H1 (cell line): ENCODE data around the gene TPO. TPM values are rescaled to one million over a fixed set of nuclear protein-coding genes. Genes with fewer than 3 reads are reported as not detected.

Experiments used
- CTCF ChIA-PET: fragments of 300-600 bp; sonication (Branson Sonifier 250); formaldehyde crosslinking; loops from one replicate; lab custom pipeline; 2021; ENCODE audit not compliant: partially characterized antibody; lab: Charles Lee
- POLR2A ChIA-PET: fragments of 300-600 bp; sonication (Branson Sonifier 250); formaldehyde crosslinking; loops from one replicate; lab custom pipeline; 2021; ENCODE audit warnings: inconsistent platforms; ENCODE audit not compliant: partially characterized antibody; lab: Charles Lee
- DNase-seq, 2 experiments: peaks; one replicate each; pipeline versions ENCODE4 v3.0.0 to v3.0.0-alpha.2; 2010 to 2022; ENCODE audit warnings: low spot score in 2 of 2, low read depth in 1 of 2, mixed read lengths in 1 of 2
- FAIRE-seq: peaks from 2 replicates; lab custom pipeline; 2011; peaks lifted over from hg19 to GRCh38; lab: Jason Lieb, UNC
- H2AFZ ChIP-seq: 2 replicates; pipeline ENCODE4 v1.8.1; 2012; ENCODE audit warnings: low read length, inconsistent platforms
- H2AK5ac ChIP-seq: 2 replicates; pipeline ENCODE4 v1.6.1; 2013; ENCODE audit warnings: low read depth, low read length
- H2BK120ac ChIP-seq: replicated peaks from 2 replicates; pipeline ENCODE3; 2013; ENCODE audit warnings: low read depth, low read length, inconsistent platforms
- H2BK12ac ChIP-seq: 2 replicates; pipeline ENCODE4 v1.6.1; 2013; ENCODE audit warnings: low read depth, low read length
- H2BK15ac ChIP-seq: 2 replicates; pipeline ENCODE4 v1.6.1; 2013; ENCODE audit warnings: low read length
- H2BK20ac ChIP-seq: 2 replicates; pipeline ENCODE4 v1.6.1; 2013; ENCODE audit warnings: low read length
- H2BK5ac ChIP-seq: 2 replicates; pipeline ENCODE4 v1.6.1; 2013; ENCODE audit warnings: low read depth, low read length
- H3K14ac ChIP-seq: 2 replicates; pipeline ENCODE4 v1.6.1; 2013; ENCODE audit warnings: inconsistent platforms; ENCODE audit not compliant: insufficient read length
- H3K18ac ChIP-seq: 2 replicates; pipeline ENCODE4 v1.6.1; 2013; ENCODE audit warnings: low read length; ENCODE audit errors: extremely low read depth
- H3K23ac ChIP-seq: 2 replicates; pipeline ENCODE4 v1.6.1; 2013; ENCODE audit warnings: inconsistent platforms; ENCODE audit not compliant: insufficient read length
- H3K23me2 ChIP-seq: 2 replicates; pipeline ENCODE4 v1.6.1; 2013; ENCODE audit warnings: low read depth, low read length
- H3K27ac ChIP-seq: 2 replicates; pipeline ENCODE4 v1.6.1; 2011; ENCODE audit warnings: low read depth, low read length, inconsistent platforms
- H3K27me3 ChIP-seq, 4 experiments: replicated peaks in 1 of 4; 1 replicate in 1 of 4; 2 replicates in 3 of 4; pipeline versions ENCODE4 v1.6.1 to v1.8.1; 2011 to 2013; ENCODE audit warnings: low read length in 3 of 4, mild to moderate bottlenecking in 3 of 4, inconsistent platforms in 2 of 4, mixed read lengths in 2 of 4, moderate library complexity in 1 of 4; ENCODE audit not compliant: control insufficient read depth in 3 of 4, insufficient read depth in 3 of 4; ENCODE audit errors: extremely low read depth in 1 of 4
- H3K36me3 ChIP-seq, 4 experiments: 2 replicates each; pipeline versions ENCODE4 v1.6.1 to v1.8.1; 2011 to 2013; ENCODE audit warnings: mild to moderate bottlenecking in 4 of 4, low read length in 3 of 4, moderate library complexity in 2 of 4, control low read depth in 1 of 4, inconsistent platforms in 1 of 4; ENCODE audit not compliant: insufficient read depth in 4 of 4, control insufficient read depth in 2 of 4
- H3K4ac ChIP-seq: replicated peaks from 2 replicates; pipeline ENCODE3; 2013; ENCODE audit warnings: low read length, low read depth, mixed read lengths, inconsistent platforms; ENCODE audit not compliant: insufficient read length
- H3K4me1 ChIP-seq, 4 experiments: replicated peaks in 1 of 4; 1 replicate in 1 of 4; 2 replicates in 3 of 4; pipeline versions ENCODE4 v1.6.1 to v1.8.1; 2011 to 2013; ENCODE audit warnings: low read length in 3 of 4, inconsistent platforms in 2 of 4, mixed read lengths in 1 of 4; ENCODE audit not compliant: insufficient read depth in 4 of 4, control insufficient read depth in 3 of 4
- H3K4me2 ChIP-seq, 2 experiments: 2 replicates each; pipeline versions ENCODE4 v1.6.1 to v1.8.1; 2011 to 2013; ENCODE audit warnings: low read depth in 2 of 2, low read length in 2 of 2, control low read depth in 1 of 2, inconsistent platforms in 1 of 2, mild to moderate bottlenecking in 1 of 2; ENCODE audit not compliant: insufficient read depth in 1 of 2
- H3K4me3 ChIP-seq, 4 experiments: fragments of 200-600, 300-600 bp in 1 of 4; sonication (generic), shearing (Covaris generic), sonication (Bioruptor Twin) in 1 of 4; 2 replicates each; pipeline versions ENCODE4 v1.5.1 to v1.8.1; 2011 to 2016; ENCODE audit warnings: low read length in 4 of 4, low read depth in 3 of 4, control low read depth in 2 of 4, inconsistent platforms in 2 of 4, mild to moderate bottlenecking in 2 of 4, mixed read lengths in 1 of 4, moderate library complexity in 1 of 4; ENCODE audit not compliant: insufficient read depth in 2 of 4; ENCODE audit errors: extremely low read depth in 1 of 4
- H3K56ac ChIP-seq: replicated peaks from 2 replicates; pipeline ENCODE3; 2013; ENCODE audit warnings: low read depth, mild to moderate bottlenecking, mixed read lengths, low read length, inconsistent platforms; ENCODE audit not compliant: insufficient read length
- H3K79me1 ChIP-seq: 2 replicates; pipeline ENCODE4 v1.6.1; 2013; ENCODE audit warnings: low read depth, low read length, control low read depth
- H3K79me2 ChIP-seq, 2 experiments: 2 replicates each; pipeline versions ENCODE4 v1.6.1 to v1.8.1; 2012 to 2013; ENCODE audit warnings: low read length in 2 of 2, mild to moderate bottlenecking in 2 of 2, inconsistent platforms in 1 of 2; ENCODE audit not compliant: insufficient read depth in 2 of 2, control insufficient read depth in 1 of 2
- H3K9ac ChIP-seq, 4 experiments: replicated peaks in 1 of 4; 1 replicate in 1 of 4; 2 replicates in 3 of 4; pipeline versions ENCODE4 v1.6.1 to v1.8.1; 2011 to 2013; ENCODE audit warnings: low read depth in 3 of 4, low read length in 3 of 4, control low read depth in 2 of 4, mild to moderate bottlenecking in 2 of 4, moderate library complexity in 2 of 4, inconsistent platforms in 1 of 4; ENCODE audit errors: extremely low read depth in 1 of 4
- H3K9me3 ChIP-seq, 2 experiments: 2 replicates each; pipeline versions ENCODE4 v1.6.1 to v1.8.1; 2012 to 2013; ENCODE audit warnings: mild to moderate bottlenecking in 2 of 2, moderate library complexity in 2 of 2, control low read depth in 1 of 2, inconsistent platforms in 1 of 2, low read depth in 1 of 2, low read length in 1 of 2, mixed read lengths in 1 of 2; ENCODE audit not compliant: insufficient read depth in 2 of 2
- H4K20me1 ChIP-seq, 2 experiments: replicated peaks in 1 of 2; 2 replicates each; pipeline versions ENCODE3 to v1.8.1; 2011 to 2013; ENCODE audit warnings: inconsistent platforms in 2 of 2, low read length in 2 of 2, mild to moderate bottlenecking in 1 of 2; ENCODE audit not compliant: insufficient read depth in 2 of 2, control insufficient read depth in 1 of 2
- H4K5ac ChIP-seq: 2 replicates; pipeline ENCODE4 v1.6.1; 2013; ENCODE audit warnings: low read length, low read depth, mixed read lengths, inconsistent platforms; ENCODE audit not compliant: insufficient read length
- H4K8ac ChIP-seq: 2 replicates; pipeline ENCODE4 v1.8.0; 2013; ENCODE audit warnings: mild to moderate bottlenecking, moderate library complexity, low read length, inconsistent platforms; ENCODE audit not compliant: insufficient read depth; ENCODE audit errors: extremely low read depth
- H4K91ac ChIP-seq: replicated peaks from 2 replicates; pipeline ENCODE3; 2013; ENCODE audit warnings: low read length, mixed read lengths, inconsistent platforms; ENCODE audit not compliant: insufficient read length
- BRCA1 ChIP-seq: IDR thresholded peaks from 2 replicates; pipeline ENCODE4 v1.6.1; 2012; ENCODE audit warnings: low read depth, low read length, improper control_type of control experiment
- JUND ChIP-seq: IDR thresholded peaks from 2 replicates; pipeline ENCODE4 v1.6.1; 2011; ENCODE audit warnings: mild to moderate bottlenecking, improper control_type of control experiment, low read length
- POLR2AphosphoS5 ChIP-seq: IDR thresholded peaks from 2 replicates; pipeline ENCODE4 v1.6.1; 2011; ENCODE audit warnings: low read depth, low read length
- RNF2 ChIP-seq: fragments of 200-900, 300-1000 bp; sonication (generic); IDR thresholded peaks from 2 replicates; pipeline ENCODE4 v1.7.1; 2016; ENCODE audit warnings: borderline replicate concordance, low read depth, mild to moderate bottlenecking, antibody characterized with exemption, low read length; ENCODE audit not compliant: poor library complexity, severe bottlenecking; ENCODE audit errors: missing control alignments
- SIRT6 ChIP-seq: IDR thresholded peaks from one replicate; pipeline ENCODE4 v1.7.1; 2012; ENCODE audit warnings: low read length, inconsistent platforms
- SP4 ChIP-seq: IDR thresholded peaks from 2 replicates; pipeline ENCODE4 v1.6.1; 2012; ENCODE audit warnings: low read length, inconsistent platforms
- TBP ChIP-seq: IDR thresholded peaks from 2 replicates; pipeline ENCODE4 v1.6.1; 2011; ENCODE audit warnings: low read depth, low read length, improper control_type of control experiment
- WGBS, 2 experiments: shearing (Covaris generic) in 1 of 2; methylation state at CpG; one replicate each; pipeline versions ENCODE4 v1.1.6 to v1.1.7; 2013 to 2015; ENCODE audit warnings: low lambda C conversion rate in 2 of 2, mixed read lengths in 2 of 2, inconsistent platforms in 1 of 2, low coverage in 1 of 2, missing lambda C conversion rate in 1 of 2; ENCODE audit not compliant: insufficient replicate concordance in 2 of 2, insufficient coverage in 1 of 2, insufficient read length in 1 of 2; ENCODE audit errors: extremely low coverage in 1 of 2, missing lambda C conversion rate in 1 of 2; 5-methylcytosine and 5-hydroxymethylcytosine counted together
- polyA plus RNA-seq, 7 experiments: library from polyadenylated mRNA; depleted of rRNA in 3 of 7; stranded (reverse) in 5 of 7; unstranded in 2 of 7; fragments of >200 nt in 5 of 7; fragments of 200-250 nt in 2 of 7; gene quantifications; 1 replicate in 5 of 7; 2 replicates in 1 of 7; 4 replicates in 1 of 7; pipeline versions ENCODE4 v1.2.1 to v1.2.3, GENCODE V29; 2011 to 2013; ENCODE audit warnings: missing spikeins in 2 of 7, mixed read lengths in 2 of 7
- total RNA-seq: library from RNA; stranded (reverse); fragmentation: NEBNext Ultra II Directional; extraction: Animal tissue kit (Norgen Biotek cat#: 25700); gene quantifications from 2 replicates; pipeline ENCODE4 v1.2.1, GENCODE V29; 2021
- TF ChIP-seq, protein P1 (sequence below): IDR thresholded peaks from 2 replicates; pipeline ENCODE4 v1.6.1; 2011; ENCODE audit warnings: low read depth, mild to moderate bottlenecking, low read length; ENCODE audit not compliant: insufficient read depth

Gene TPO
- total and polyA plus RNA-seq, 2 of the 8 experiments (the other 6 are each of a cell fraction or from before 2014, with no cell fraction given) = not detected

DNA sequence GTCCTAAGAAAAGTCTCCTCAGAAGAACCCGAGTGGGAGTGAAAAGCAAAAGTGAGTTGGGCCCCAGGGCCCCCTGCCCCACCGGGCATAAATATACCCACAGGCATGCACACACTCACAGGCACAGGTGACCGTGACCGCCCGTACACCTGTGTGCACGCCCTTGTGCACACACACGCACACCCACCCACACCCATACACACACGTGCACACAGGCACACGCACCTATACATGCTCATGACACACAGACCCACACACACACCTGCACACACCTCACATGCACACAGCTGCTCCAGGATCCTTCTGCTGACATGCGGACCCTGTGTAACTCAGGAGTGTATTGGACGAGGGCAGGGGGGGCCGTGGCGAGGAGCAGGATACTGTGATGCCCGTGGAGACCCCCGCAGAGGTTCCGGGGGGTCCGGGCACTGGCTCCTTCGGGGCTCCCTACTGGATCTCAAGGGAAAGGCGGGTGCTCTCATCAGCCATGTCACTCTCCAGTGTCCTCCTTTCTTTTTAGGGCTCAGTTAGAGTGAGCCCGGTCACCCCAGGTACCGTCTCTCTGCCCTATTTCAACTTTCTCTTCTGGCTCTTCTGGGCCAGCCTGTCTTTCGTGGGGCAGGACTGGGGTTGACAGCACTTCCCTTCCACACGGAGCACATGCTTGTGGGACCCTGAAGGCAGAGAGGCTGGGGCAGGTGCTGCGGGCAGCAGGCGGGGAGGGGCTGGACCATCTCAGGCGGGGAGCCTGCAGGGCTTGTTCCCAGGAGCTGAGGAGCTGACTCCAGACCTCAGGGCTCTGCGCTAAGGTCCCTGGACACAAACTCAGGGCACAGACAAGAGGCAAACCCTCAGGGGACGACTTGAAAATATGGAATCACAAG, 48.5 kb downstream of the TPO start:
- Histone ChIP-seq H3K27ac (no peak overlapping the region), H2AFZ (no peak overlapping the region), H3K23ac (no peak overlapping the region), H2BK20ac (no peak overlapping the region), H3K18ac (no peak overlapping the region), H3K4ac (no peak overlapping the region), H4K8ac (no peak overlapping the region), H3K79me2 (no peaks in the 10 kb centered on the region), H2BK5ac (no peak overlapping the region), H2BK12ac (no peak overlapping the region), H3K56ac (no peak overlapping the region), H3K14ac (no peak overlapping the region), H3K4me2 (no peak overlapping the region), H3K4me1 (no peaks in the 10 kb centered on the region), H3K9ac (no peak overlapping the region), H2AK5ac (no peak overlapping the region), H2BK15ac (no peak overlapping the region), H2BK120ac (no peak overlapping the region), H3K23me2 (no peaks in the 10 kb centered on the region), H3K4me3 (no peak overlapping the region), H4K5ac (no peak overlapping the region), H3K27me3 (no peaks in the 10 kb centered on the region), H3K9me3 (peaks cover 0 to 3% of the 10 kb centered on the region in 2 experiments; a peak in 1 of 4 replicates), H4K91ac (no peak overlapping the region), H3K36me3 (no peaks in the 10 kb centered on the region), H3K79me1 (no peaks in the 10 kb centered on the region), H4K20me1 (no peaks in the 10 kb centered on the region)
- TF ChIP-seq RNF2 (no peak), SIRT6 (no peak), SP4 (no peak), POLR2AphosphoS5 (no peak), JUND (no peak), BRCA1 (no peak), TBP (no peak)
- TF ChIP-seq, protein P1, sequence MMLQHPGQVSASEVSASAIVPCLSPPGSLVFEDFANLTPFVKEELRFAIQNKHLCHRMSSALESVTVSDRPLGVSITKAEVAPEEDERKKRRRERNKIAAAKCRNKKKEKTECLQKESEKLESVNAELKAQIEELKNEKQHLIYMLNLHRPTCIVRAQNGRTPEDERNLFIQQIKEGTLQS = no peak
- no peak for DNase-seq
- CTCF ChIA-PET = interaction anchor here (0.9 kb wide), 1 partner anchor 356 kb away, joined by 4 read pairs; no protein-coding TSS in a partner anchor
- WGBS, 2 experiments = 80% methylated on average over 27 of the region's 28 CpGs; no CpG with 5 or more reads in 1 of the 2 experiments
- no peak for FAIRE-seq
- POLR2A ChIA-PET = no interaction called here
